HL-60 (cell line): ENCODE results near the gene POU2F2.

Source experiments
- GABPA ChIP-seq: IDR thresholded peaks from 2 replicates; pipeline ENCODE4 v1.6.1; 2012; ENCODE audit warnings: low read depth
- POLR2AphosphoS5 ChIP-seq: IDR thresholded peaks from 2 replicates; pipeline ENCODE4 v1.6.1; 2012; ENCODE audit warnings: low read depth
- REST ChIP-seq: IDR thresholded peaks from 2 replicates; pipeline ENCODE4 v1.6.1; 2012; ENCODE audit warnings: low read depth; ENCODE audit not compliant: insufficient replicate concordance
- SPI1 ChIP-seq: IDR thresholded peaks from 2 replicates; pipeline ENCODE4 v1.6.1; 2012; ENCODE audit warnings: low read depth, mild to moderate bottlenecking, borderline replicate concordance
- TF ChIP-seq, protein P1 (sequence below): IDR thresholded peaks from one replicate; pipeline ENCODE4 v1.5.1; 2011; ENCODE audit warnings: low read length, control low read depth, inconsistent platforms; ENCODE audit not compliant: insufficient read depth

DNA sequence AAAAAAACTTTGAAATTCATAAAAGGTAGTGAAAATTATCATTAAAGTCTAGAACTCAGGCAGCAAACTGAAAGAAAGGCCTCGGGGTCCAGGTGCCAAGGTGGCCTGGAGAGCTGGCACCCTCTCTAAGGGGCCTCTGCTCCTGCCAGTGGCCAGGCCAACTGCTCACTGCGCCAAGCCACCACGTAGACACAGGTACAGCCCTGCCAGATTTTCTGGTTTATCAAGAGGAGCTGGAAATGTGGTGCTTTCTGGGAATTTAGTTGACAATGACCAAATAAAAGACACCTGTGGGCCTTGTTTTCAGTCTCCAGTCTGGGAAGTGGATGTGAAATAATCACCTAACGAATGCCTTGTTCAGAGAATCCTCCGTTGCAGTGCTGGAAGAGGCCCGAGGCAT is 33.5 kb downstream of the POU2F2 start:
- TF ChIP-seq GABPA (no peak), REST (no peak), POLR2AphosphoS5 (no peak), SPI1 (no peak)
- TF ChIP-seq, protein P1, sequence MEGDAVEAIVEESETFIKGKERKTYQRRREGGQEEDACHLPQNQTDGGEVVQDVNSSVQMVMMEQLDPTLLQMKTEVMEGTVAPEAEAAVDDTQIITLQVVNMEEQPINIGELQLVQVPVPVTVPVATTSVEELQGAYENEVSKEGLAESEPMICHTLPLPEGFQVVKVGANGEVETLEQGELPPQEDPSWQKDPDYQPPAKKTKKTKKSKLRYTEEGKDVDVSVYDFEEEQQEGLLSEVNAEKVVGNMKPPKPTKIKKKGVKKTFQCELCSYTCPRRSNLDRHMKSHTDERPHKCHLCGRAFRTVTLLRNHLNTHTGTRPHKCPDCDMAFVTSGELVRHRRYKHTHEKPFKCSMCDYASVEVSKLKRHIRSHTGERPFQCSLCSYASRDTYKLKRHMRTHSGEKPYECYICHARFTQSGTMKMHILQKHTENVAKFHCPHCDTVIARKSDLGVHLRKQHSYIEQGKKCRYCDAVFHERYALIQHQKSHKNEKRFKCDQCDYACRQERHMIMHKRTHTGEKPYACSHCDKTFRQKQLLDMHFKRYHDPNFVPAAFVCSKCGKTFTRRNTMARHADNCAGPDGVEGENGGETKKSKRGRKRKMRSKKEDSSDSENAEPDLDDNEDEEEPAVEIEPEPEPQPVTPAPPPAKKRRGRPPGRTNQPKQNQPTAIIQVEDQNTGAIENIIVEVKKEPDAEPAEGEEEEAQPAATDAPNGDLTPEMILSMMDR = no peak
